Stimulated activated CD8-positive, alpha-beta memory T cell treated with anti-CD3 and anti-CD28 coated beads, Interleukin-2, amount 100 ng/mL, for 1 hour (primary cell): ENCODE results near the gene RANBP1.

Experiments used
- DNase-seq, 2 donors: peaks; one replicate each; pipeline ENCODE4 v3.0.0-alpha.2; 2020; ENCODE audit warnings: low read depth in 2 of 2

The RANBP1 gene

DNA sequence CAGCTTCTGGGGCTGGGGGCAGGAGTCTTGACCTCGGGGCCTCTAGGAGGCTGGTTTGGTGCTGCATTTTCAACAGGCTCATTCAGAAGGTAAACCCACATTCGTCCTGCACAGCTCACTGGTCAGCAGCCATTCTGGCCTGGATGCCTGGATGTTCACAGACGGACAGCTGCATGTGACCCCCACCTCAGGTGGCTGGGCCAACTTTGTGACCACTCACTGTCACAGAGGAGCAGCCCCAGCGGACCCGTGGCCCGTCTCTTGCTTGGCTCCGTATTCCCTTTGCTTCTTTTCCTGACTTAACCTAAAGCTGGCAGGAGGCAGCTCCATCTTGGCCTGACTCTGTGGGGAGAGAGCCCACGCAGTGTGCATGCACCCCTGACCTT, 27.6 kb upstream of the RANBP1 start:
- DNase-seq, result no peak

DNA sequence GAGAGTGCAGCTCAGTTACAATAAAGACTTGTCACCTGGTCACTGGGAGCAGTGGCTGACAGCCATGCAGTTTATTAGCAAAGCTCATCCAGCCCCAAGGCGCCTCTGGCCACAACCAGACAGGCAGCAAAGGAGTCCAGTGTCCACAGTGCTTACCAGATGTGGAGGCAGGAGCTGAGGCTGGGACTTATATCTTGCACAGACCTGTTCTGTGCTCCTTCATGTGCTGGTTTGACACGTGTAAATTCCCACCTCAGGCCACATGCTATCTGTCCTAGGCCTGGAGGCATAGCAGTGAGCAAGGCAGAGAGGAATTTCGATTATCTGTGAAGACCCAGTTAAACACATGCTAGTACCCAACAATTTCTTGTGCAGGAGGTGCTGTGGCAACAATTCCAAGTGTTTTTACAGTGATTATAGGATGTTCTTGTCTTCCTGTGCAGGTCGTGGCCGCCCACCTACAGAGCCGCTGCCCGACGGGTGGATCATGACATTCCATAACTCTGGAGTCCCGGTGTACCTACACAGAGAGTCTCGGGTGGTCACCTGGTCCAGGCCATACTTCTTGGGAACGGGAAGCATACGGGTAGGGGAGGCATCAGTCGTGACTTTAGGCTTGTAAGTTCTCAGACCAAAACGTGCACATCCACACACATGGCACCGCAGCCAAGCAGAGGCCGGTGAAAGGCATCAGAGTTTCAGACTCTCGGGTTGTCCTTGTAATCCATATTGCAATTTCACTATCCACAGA, 26.5 kb upstream of the RANBP1 start:
- no peak for DNase-seq

- DNase-seq, result no peak
Measured at GRCh38 chr22:20089977-20090729, 25.8 kb upstream of the RANBP1 start.

DNA sequence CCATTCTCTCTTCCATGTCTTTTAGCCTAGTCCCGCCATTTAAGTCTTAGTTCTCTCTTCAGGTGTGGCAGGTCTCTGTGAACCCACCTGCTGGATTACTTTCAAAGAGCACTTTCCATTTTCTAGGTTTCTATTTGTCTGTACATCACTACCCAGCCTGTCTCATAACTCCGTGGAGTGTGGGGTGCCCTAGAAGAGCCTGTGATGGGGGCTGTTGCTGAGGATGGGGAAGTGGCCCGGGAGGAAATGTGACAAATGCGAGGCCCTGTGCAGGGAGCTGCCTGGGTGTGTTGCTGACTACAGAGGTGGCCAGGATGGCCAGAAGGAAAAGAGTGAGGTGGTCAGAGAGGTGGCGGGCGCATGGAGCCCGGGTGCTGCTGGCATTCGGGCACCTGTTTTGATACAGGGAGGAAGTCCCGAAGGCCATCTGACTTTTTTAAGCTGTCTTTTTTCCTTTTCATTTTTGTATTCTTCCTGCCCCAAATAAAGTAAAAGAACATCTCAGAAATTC, 25.1 kb upstream of the RANBP1 start:
- no peak for DNase-seq

DNA sequence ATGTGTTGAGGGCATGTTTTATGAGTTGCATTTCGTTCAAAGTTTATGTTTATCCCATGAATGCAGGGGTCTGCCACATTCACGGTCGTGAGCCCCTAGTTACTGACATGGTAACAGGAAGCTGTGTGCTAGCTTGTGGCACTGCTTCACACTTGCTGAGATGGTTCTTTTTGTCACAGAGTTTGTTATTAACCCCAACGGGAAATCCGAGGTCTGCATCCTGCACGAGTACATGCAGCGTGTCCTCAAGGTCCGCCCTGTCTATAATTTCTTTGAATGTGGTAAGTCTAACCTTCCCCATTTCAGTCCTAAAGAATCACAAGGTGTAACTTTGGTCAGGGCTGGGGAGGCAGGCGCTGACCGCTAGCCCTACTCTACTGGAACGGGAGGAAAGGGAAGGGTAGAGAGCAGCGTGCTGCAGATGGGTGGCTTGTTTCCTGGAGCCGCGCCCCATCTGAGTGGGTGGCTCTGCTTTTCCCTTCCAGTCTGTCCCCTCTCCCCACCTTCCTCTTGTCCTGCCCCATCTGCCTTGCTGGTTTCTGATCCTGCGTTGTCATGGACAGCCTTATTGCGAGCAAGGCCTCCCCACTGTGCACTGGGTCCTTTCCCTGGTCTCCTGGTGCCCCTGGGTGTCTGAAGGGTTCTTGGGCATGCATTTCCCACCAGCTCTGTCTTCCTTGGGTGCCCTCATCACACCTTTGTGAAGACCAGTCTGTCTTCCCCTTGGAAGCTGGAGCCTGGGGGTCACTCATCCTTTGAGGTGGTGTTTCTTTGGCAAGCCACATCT, 24.0 kb upstream of the RANBP1 start:
- no peak for DNase-seq

- DNase-seq, result no peak
Measured at GRCh38 chr22:20092477-20092854, 23.4 kb upstream of the RANBP1 start.

GRCh38 chr22:20093418-20094196, 22.3 kb upstream of the RANBP1 start:
- no peak for DNase-seq

GRCh38 chr22:20094197-20094807, 21.6 kb upstream of the RANBP1 start:
- DNase-seq, result no peak

GRCh38 chr22:20095521-20095920, 20.4 kb upstream of the RANBP1 start:
- DNase-seq, result no peak

DNA sequence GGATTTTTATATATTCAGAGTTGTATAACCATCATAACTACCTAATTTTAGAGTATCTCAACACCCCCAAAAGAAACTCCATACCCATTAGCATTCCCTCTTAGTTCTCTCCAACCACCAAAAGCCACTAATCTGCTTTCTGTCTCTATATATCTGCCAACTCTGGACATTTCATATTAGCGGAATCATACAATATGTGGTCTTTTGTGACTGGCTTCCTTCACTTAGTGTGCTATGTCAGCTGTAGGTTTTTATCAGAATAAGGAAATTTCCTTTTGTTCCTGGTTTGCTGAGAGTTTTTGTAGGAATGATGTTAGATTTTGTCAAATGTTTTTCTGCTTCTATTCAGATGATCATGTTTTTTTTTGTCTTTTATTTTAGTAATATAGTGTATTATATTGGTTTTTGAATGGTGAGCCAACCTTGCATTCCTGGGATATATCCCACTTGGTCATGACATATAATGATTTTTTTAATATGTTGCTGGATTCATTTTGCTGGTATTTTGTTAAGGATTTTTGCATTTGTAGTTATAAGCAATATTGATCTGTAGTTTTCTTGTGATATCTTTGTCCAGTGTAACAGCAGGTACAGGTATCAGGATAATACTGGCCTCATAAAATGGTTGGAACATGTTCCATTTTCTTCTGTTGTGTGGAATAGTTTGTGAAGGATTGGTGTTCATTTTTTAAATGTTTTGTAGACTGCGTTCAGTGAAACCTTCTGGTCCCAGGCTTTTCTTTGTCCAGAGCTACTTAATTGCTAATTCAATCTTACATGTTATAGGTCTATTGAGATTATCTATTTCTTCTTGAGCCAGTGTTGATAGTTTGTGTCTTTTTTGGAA, 19.1 kb upstream of the RANBP1 start:
- DNase-seq, result no peak

DNA sequence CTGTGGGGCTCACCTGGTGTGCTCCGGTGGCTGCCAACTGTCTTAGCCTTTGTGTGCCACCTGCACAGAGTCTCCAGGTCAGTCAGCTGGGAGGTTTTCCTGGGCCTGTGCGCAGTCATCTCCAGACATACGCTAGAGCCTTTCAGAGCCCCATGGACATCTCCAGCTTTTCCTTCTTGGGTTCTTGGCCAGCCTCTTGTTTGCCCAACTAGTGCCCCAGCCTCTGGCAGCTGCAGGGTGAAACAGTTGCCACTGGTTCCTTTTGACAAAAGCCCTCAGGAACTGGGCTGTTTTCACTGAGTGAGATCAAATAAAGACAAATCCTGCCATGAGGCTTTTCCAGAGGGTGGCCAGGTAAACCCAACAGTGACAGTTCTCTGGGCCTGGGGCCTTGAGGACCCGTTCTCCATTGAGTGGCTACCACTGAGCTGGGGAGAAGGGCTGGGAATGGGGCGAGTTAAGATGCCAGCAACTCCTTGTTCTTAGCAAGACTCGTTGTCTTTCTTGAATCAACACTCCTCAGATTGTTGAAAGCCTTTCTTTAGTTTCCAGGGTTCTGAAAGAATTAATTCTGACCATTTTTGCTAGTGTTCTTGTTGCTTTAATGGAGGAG, 16.7 kb upstream of the RANBP1 start:
- DNase-seq, result no peak

DNA sequence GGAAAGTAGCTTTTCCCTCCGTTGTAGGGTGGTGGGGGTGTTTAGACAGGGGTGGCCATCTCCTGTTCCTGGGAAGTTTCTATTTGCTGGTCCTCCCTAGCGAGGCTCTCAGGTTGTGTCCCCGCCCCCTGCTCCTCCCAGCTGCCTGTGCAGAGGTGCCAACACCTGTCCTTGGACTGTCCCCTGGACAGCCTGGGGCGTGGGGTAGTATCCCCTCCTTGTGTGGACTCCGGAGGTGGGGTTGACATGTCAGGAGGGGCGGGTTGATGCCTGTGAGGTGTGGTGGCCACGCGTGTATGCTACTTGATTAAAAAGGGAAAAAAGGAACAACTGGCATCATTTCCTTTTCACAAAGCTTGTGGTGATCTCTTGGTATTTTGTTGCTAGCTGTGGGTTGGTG, 14.3 kb upstream of the RANBP1 start:
- DNase-seq, result no peak

- DNase-seq, result no peak
Measured at GRCh38 chr22:20102203-20102780, 13.6 kb upstream of the RANBP1 start.

DNA sequence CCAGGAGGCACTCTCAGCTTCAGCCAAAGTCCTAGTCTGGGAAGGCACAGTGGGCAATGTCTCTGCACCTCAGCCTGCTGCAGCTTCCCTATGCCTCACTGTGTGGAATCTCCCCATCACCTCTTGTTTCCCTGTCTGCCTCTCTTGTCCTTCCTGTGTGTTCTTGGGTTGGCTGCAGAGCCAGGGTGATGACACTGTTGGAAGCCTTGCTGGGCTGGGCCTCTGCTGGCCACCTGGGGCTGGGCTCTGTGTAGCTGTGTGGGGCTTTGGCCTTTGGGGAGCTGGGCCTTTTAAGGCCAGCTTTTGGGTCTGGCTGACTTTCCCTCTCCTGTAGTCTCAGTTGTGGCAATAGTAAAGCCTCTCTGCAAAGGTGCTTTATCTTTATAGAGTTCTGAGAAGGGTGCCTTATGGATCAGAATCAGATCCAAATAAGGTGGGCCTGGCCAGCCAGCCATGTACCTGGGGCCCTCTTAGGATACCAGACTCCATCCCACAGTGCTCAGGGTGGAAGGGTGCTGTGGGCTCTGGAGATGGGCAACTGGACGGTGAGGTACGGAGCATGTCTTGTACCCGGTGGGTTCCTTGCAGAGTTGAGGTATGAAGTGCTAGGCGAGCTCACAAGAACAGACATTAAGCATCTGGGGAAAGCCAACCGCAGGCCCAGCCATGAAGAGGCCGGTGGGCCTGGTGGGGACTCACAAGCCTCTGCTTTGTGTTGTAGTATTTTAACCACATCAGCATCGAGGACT, 10.3 kb upstream of the RANBP1 start:
- no peak for DNase-seq

GRCh38 chr22:20106205-20106848, 9.6 kb upstream of the RANBP1 start:
- DNase-seq, result no peak

- no peak for DNase-seq
Measured at GRCh38 chr22:20106849-20107237, 9.1 kb upstream of the RANBP1 start.

GRCh38 chr22:20107471-20107901, 8.4 kb upstream of the RANBP1 start:
- no peak for DNase-seq
